Testis (tissue), 3 donors: Measurements from ENCODE around the gene BZW2. TPM values are rescaled to one million over a fixed set of nuclear protein-coding genes. Genes with fewer than 3 reads are reported as not detected.

Source experiments
- DNase-seq: peaks from one replicate; pipeline ENCODE4 v3.0.0-alpha.2; 2019
- H3K27ac ChIP-seq, 2 donors: fragments of 200-600 bp; sonication (generic); one replicate each; pipeline ENCODE4 v1.5.1; 2019
- H3K27me3 ChIP-seq: fragments of 200-600 bp; sonication (generic); one replicate; pipeline ENCODE4 v1.5.1; 2019
- H3K36me3 ChIP-seq: fragments of 200-600 bp; sonication (generic); one replicate; pipeline ENCODE4 v1.5.1; 2017; ENCODE audit warnings: low read depth; ENCODE audit errors: missing control alignments
- H3K4me1 ChIP-seq: fragments of 200-600 bp; sonication (generic); one replicate; pipeline ENCODE4 v1.5.1; 2019
- H3K4me3 ChIP-seq, 2 donors: fragments of 200-600 bp; sonication (generic); one replicate each; pipeline ENCODE4 v1.5.1; 2017 to 2019
- H3K9me3 ChIP-seq: fragments of 200-600 bp; sonication (generic); one replicate; pipeline ENCODE4 v1.5.1; 2017
- POLR2A ChIP-seq: fragments of 450-650 bp; IDR thresholded peaks from one replicate; pipeline ENCODE4 v1.6.1; 2017; ENCODE audit warnings: antibody characterized with exemption, mild to moderate bottlenecking, moderate library complexity
- WGBS, 2 donors: methylation state at CpG; one replicate each; pipeline ENCODE4 v1.1.5; 2018; 5-methylcytosine and 5-hydroxymethylcytosine counted together
- intact Hi-C: fragments of 100-400 bp; cut with DNase I; formaldehyde crosslinking; loops from one replicate; pipeline ENCODE4 v1.15.1; 2023; ENCODE audit warnings: low total_unique reads
- polyA plus RNA-seq: library from polyadenylated mRNA; stranded (reverse); fragments of 350-450 nt; fragmentation: Illumina TruSeq; extraction: RNeasy Lipid Tissue Mini Kit (QIAGEN cat#74804); gene quantifications from one replicate; pipeline ENCODE4 v1.2.3, GENCODE V29; 2014; ENCODE audit warnings: low read depth, low replicate concordance; ENCODE audit not compliant: insufficient read depth
- total RNA-seq, 2 donors: library from RNA; depleted of rRNA; stranded (reverse); fragments of >200 nt; gene quantifications; one replicate each; pipeline ENCODE4 v1.2.3, GENCODE V29; 2016
- TF ChIP-seq, protein P1 (sequence below), 3 experiments: fragments of 450-650 bp in 2 of 3; fragments of 200-600 bp in 1 of 3; sonication (generic) in 1 of 3; IDR thresholded peaks; one replicate each; pipeline ENCODE4 v1.5.1; 2016 to 2019; ENCODE audit warnings: antibody characterized with exemption in 3 of 3, mild to moderate bottlenecking in 2 of 3, moderate library complexity in 1 of 3

BZW2 gene
- total and polyA plus RNA-seq, 3 donors from 2014 or later = 23.2 to 36.5 (median 25.8) TPM

GRCh38 chr7:16660702-16661464, 14.9 kb downstream of the BZW2 start:
- no peaks in the 10 kb centered on the region for H3K4me1 ChIP-seq
- no peaks in the 10 kb centered on the region for H3K9me3 ChIP-seq
- no peaks in the 10 kb centered on the region for H3K36me3 ChIP-seq
- 81 to 87% methylated on average over 5 of the region's 5 CpGs for whole genome bisulfite sequencing, 2 donors
- no peak for TF ChIP-seq POLR2A
- TF ChIP-seq, protein P1, sequence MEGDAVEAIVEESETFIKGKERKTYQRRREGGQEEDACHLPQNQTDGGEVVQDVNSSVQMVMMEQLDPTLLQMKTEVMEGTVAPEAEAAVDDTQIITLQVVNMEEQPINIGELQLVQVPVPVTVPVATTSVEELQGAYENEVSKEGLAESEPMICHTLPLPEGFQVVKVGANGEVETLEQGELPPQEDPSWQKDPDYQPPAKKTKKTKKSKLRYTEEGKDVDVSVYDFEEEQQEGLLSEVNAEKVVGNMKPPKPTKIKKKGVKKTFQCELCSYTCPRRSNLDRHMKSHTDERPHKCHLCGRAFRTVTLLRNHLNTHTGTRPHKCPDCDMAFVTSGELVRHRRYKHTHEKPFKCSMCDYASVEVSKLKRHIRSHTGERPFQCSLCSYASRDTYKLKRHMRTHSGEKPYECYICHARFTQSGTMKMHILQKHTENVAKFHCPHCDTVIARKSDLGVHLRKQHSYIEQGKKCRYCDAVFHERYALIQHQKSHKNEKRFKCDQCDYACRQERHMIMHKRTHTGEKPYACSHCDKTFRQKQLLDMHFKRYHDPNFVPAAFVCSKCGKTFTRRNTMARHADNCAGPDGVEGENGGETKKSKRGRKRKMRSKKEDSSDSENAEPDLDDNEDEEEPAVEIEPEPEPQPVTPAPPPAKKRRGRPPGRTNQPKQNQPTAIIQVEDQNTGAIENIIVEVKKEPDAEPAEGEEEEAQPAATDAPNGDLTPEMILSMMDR (IDR thresholded peaks at IDR 0.05) = no peak
- H3K27ac ChIP-seq = no peak overlapping the region
- no peak overlapping the region for H3K4me3 ChIP-seq
- DNase-seq = no peak
- no peaks in the 10 kb centered on the region for H3K27me3 ChIP-seq
- intact Hi-C loops = no loop called here

DNA sequence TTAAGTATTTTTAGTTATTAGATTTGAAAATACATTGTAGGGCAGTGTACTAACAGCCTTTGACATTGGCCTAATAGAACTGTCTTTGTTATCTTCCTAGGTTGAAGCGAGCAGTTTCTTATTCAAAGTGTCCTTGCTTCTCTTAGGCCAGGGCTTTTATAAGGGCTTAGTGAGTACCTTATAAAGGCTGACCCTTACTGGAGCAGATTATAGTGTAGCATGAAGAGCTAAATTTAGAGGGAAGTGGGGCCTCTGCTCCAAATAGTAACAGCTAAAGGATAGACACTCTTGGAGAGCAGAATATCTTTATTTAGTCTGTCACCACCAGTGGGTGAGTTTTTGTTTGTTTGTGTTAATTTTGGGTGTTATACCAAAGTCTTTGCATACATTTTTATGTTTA, 15.9 kb downstream of the BZW2 start:
- Histone ChIP-seq H3K27me3 (no peaks in the 10 kb centered on the region), H3K4me3 (no peak overlapping the region), H3K4me1 (no peaks in the 10 kb centered on the region), H3K36me3 (no peaks in the 10 kb centered on the region), H3K27ac (no peak overlapping the region), H3K9me3 (no peaks in the 10 kb centered on the region)
- WGBS, 2 donors = 29 to 73% methylated on average over 1 of the region's 1 CpG
- intact Hi-C loops = no loop called here
- TF ChIP-seq, protein P1 (IDR thresholded peaks at IDR 0.05) = no peak
- TF ChIP-seq POLR2A = no peak
- no peak for DNase-seq

DNA sequence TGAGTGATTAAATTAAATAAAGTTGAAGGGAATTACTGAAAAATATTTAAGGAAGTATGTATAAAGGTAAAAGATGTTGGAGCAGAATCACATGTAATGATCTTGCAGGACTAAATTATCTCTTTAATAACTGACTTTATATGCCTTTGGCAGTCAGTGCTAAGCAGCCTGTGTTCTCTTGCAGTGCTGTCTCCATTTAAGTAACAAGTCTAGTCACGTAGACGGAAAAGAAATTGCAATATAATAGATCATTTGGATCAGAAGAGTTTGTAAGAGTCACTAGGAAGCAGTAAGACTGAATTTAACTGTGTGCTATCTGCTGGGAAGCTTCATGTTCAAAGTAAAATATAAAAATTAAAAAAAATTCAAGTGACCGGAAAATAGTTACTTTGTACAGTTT, 21.4 kb downstream of the BZW2 start:
- WGBS, 2 donors = 46 to 51% methylated on average over 3 of the region's 3 CpGs
- no peak for DNase-seq

GRCh38 chr7:16668049-16668858, 22.3 kb downstream of the BZW2 start:
- no peak for TF ChIP-seq POLR2A
- TF ChIP-seq, protein P1 (IDR thresholded peaks at IDR 0.05) = no peak
- Histone ChIP-seq H3K4me1 (peaks cover 9% of the 10 kb centered on the region), H3K36me3 (no peaks in the 10 kb centered on the region), H3K27ac (peak overlapping the region; percentile 65 to 73), H3K4me3 (no peak overlapping the region), H3K9me3 (no peaks in the 10 kb centered on the region), H3K27me3 (no peaks in the 10 kb centered on the region)
- DNase-seq = peak; percentile 46
- whole genome bisulfite sequencing, 2 donors = 59% methylated on average over 11 of the region's 11 CpGs
- intact Hi-C loops = no loop called here

More for the DNA sequence above, 21.4 kb downstream of the BZW2 start:
- Histone ChIP-seq H3K9me3 (no peaks in the 10 kb centered on the region), H3K27me3 (no peaks in the 10 kb centered on the region), H3K36me3 (no peaks in the 10 kb centered on the region), H3K4me3 (no peak overlapping the region), H3K27ac (peak overlapping the region; percentile 65 to 73), H3K4me1 (peaks cover 9% of the 10 kb centered on the region)
- TF ChIP-seq POLR2A = no peak
- TF ChIP-seq, protein P1 (IDR thresholded peaks at IDR 0.05) = no peak
- intact Hi-C loops = no loop called here
